Left ventricle myocardium superior (tissue), 1 donor: ENCODE measurements around the gene INTS13. TPM values are rescaled to one million over a fixed set of nuclear protein-coding genes. Genes with fewer than 3 reads are reported as not detected.
"Not testable (repeated sequence)": the region's sequence is repeated elsewhere in the genome, so short reads cannot be mapped to it uniquely, and the experiment has no call there.

Source experiments
- ATAC-seq: fragments of 200-7000 bp; cut with Tn5 transposase; one replicate; pipeline ENCODE4 v1.9.1; 2020; ENCODE audit warnings: mild to moderate bottlenecking, moderate library complexity
- DNase-seq: peaks from one replicate; pipeline ENCODE4 v3.0.0-alpha.2; 2020
- intact Hi-C: fragments of 100-400 bp; cut with micrococcal nuclease; formaldehyde crosslinking; loops from one replicate; pipeline ENCODE4 v1.11.0; 2022
- total RNA-seq: library from RNA; stranded (reverse); fragmentation: NEBNext Ultra II Directional; extraction: Animal tissue kit (Norgen Biotek cat#: 25700); gene quantifications from one replicate; pipeline ENCODE4 v1.2.1, GENCODE V29; 2021
- donor health status: DM: no; HTN: yes; CAD: no; lungs with severe emphysema.

INTS13 gene
- total RNA-seq, 1 donor from 2014 or later: 23.9 TPM

GRCh38 chr12:26874501-26875296 lies 63.1 kb downstream of the INTS13 start:
- intact Hi-C loops: no loop called here
- ATAC-seq: no peak
- no peak for DNase-seq

DNA sequence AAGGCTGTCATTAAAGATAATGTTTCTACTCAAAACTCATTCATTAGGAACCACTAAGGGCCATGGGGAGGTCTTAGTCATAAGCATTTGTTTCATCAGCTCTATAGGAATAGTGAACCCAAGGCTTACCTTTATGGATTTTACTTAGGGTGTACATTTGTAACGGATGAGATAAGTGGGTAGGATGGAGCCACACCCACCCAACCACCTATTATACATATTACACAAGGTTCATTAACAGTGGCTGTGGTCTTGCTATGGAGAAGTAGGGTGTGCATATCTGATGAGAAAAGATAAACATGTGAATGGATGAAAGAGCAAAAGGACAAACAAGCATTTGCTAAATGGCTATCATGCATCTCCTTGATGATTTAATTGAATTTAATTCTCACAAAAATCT lies 65.2 kb downstream of the INTS13 start:
- DNase-seq: no peak
- intact Hi-C loops: no loop called here
- no peak for ATAC-seq

DNA sequence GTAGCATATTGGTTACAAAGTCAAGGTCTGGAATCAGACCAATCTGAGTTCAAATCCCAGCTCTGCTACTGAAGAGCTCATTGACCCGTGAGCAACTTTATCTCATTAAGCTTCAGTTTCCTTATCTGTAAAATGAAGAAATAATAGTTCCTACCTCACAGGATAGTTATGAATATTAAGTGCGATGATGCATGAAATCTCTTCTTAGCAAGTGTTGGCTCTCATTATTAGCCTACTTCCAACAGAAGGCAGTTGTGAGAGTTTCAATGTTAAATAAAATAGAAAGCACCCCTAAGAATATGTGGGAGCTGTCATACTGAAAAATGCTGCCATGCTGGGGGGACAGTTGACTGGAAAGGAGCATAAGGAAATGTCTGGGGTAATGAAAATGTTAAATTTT lies 65.8 kb downstream of the INTS13 start:
- DNase-seq: no peak
- no peak for ATAC-seq
- intact Hi-C loops: no loop called here

DNA sequence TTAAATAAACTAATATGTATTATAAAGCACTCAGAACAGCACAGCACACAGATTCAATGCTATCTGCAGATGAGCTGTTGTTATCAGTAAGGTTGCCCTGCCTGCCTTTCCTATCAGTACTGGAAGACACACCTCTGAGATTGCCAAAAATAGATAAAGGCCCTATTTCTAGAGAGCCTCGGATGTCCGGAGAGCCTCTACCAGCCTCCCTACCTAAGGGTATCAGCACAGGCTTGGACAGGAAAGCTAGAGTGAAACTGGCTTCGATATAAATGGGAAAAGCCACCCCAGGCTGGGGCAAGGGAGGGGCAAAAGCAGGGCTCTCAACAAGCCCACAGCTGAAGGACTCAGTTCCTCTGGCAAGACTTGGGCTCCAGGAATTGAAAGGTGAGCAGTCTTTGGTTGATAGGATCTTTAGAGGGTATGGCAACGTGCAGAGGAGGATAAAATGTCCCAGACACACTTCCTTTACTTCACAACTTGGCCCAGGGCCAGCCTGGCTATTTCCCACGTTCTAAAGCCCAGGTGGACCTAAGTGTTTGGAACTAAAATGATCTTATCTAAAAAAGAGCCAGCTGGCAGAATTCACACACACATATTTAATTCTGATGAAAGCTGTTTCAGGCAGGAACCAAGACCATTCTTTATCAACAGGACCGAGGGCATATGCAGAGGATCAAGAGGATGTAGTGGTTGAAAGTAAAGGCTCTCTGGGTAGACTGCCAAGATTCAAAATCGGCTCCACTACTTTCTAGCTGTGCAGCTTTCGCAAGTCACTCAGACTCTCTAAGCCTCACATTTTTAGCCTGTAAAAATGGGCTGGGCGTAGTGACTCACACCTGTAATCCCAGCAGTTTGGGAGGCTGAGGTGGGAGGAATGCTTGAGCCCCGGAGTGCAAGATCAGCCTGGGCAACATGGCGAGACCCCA lies 67.0 kb downstream of the INTS13 start:
- ATAC-seq (peak; percentile 80), DNase-seq (peak; percentile 56)
- intact Hi-C loops: no loop called here

DNA sequence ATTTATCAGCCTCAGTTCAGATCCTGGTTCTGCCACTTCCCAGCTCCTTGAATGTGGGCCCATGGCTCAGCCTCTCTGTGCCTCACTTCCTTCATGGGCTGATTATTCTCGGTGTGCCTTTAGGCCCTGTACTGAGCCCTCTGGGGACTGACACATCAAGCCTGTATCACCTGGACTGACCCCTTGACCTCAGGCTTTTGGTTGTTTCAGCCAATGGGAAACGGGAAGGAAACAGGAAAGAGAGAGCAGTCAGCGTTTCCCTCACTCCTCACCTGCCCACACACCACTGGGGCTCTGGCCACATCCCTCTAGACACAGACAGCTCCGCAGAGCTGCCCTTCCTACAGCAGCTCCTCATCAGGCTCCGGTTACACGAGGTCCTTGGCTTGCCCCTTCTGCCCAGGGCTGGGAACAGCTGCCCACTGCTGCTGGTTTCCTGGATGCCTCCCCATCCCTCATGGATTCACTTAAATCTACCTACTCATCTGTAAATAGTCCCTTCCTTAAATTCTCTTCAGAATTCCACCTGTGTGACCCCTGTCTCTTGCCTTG lies 67.8 kb downstream of the INTS13 start:
- intact Hi-C loops: no loop called here

DNA sequence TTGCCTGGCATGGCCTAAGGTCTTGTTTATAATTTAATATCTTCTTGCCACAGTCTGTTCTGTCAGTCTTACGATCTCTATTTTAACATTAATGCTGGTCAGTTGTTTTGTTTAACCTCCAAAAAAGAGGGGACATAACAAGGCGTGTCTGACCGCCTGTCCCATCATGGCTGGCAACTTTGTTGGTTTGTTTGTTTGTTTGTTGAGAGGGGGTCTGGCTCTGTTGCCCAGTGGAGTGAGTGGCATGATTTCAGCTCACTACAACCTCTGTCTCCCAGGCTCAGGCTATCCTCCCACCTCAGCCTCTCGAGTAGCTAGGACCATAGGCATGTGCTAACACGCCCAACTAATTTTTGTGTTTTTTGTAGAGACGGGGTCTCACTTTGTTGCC lies 68.7 kb downstream of the INTS13 start:
- intact Hi-C loops: no loop called here
- no peak for ATAC-seq
- DNase-seq: no peak

More for the DNA sequence above, 67.8 kb downstream of the INTS13 start:
- DNase-seq (no peak), ATAC-seq (no peak)

GRCh38 chr12:26868447-26869103 lies 69.2 kb downstream of the INTS13 start:
- no peak for ATAC-seq
- intact Hi-C loops: no loop called here
- no peak for DNase-seq

DNA sequence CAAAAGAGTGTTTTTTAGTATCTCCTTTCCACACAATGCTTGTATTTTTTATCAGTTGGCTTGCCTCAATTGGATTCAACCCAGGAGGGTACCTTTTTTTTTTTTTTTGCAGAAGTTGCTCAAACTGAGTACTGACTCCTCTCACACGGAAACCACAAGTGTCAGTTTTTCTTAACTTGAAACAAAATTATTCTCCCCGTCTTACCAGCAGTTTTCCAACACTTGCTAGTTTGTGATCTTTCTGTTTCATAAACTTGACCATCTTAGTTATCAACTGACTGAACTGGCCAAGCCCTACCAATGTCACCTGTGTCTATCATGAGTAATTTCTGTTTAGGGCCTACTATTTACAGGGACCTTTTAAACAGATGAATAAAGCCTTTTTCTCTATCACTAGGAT lies 70.7 kb downstream of the INTS13 start:
- no peak for DNase-seq
- ATAC-seq: no peak
- intact Hi-C loops: no loop called here

DNA sequence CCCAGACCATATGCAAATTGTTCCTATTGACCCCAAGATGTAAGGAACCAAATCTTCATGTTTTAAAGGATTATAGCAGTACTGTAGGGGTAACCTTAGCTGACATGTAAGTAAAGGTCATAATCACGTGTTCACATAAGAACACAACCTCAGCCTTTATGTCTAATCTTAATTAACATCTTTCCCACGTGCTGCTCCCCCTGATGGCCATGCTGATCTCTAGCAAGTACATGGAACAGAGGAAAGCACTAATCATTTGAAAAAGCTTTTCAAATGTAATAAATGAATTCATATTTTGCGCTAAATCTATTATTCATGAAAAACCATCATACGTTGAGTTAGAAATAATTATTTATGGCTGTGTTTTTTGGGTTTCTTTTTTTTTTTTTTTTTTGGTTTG lies 74.3 kb downstream of the INTS13 start:
- DNase-seq (no peak), ATAC-seq (no peak)
- intact Hi-C loops: no loop called here

DNA sequence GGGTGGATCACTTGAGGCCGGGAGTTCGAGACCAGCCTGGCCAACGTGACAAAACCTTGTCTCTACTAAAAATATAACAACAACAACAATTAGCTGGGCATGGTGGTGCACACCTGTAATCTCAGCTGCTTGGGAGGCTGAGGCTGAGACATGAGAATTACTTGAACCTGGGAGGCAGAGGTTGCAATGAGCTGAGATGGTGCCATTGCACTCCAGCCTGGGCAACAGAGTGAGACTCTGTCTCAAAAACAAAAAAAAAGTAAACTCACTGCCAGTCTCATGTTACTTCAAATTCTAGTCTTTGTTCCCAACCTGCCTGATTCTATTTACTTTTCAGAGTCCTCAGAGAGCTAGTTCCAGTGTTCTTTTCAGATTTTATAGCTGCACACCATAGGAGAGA lies 75.0 kb downstream of the INTS13 start:
- ATAC-seq, intact Hi-C loops, DNase-seq: not testable (repeated sequence)

- intact Hi-C loops: no loop called here
- DNase-seq: no peak
- no peak for ATAC-seq
These were observed 76.1 kb downstream of the INTS13 start for GRCh38 chr12:26861690-26862089.

- peak; percentile 65 for ATAC-seq
- no peak for DNase-seq
- intact Hi-C loops: no loop called here
These were observed 80.2 kb downstream of the INTS13 start for GRCh38 chr12:26857465-26858176.

- intact Hi-C loops: no loop called here
- ATAC-seq: no peak
- DNase-seq: no peak
These were observed 82.4 kb downstream of the INTS13 start for GRCh38 chr12:26855337-26855736.

Other genes with a start within 250 kb of the INTS13 start
- 10.5 TPM for gene ITPR2, start 104.8 kb downstream of the INTS13 start, total RNA-seq
- 34.7 TPM for gene FGFR1OP2, start 489 bp upstream of the INTS13 start, total RNA-seq
- 27.3 TPM for gene TM7SF3, start 76.4 kb upstream of the INTS13 start, total RNA-seq
- gene MED21, start 84.6 kb upstream of the INTS13 start, total RNA-seq: 53.7 TPM
- gene C12orf71, start 144.6 kb upstream of the INTS13 start, total RNA-seq: not detected